GM18508 (cell line): ENCODE data around the gene JMJD4.
"Not testable (repeated sequence)": the region's sequence is repeated elsewhere in the genome, so short reads cannot be mapped to it uniquely, and the experiment has no call there.

Experiments used
- ATAC-seq: cut with Tn5 transposase; IDR thresholded peaks from one replicate; pipeline ENCODE4 v1.9.1; 2021; ENCODE audit warnings: moderate number of reproducible peaks; ENCODE audit not compliant: insufficient read depth, unreplicated experiment

The JMJD4 gene

GRCh38 chr1:227733751-227734545, 1.2 kb downstream of the JMJD4 start:
- ATAC-seq, result no peak

DNA sequence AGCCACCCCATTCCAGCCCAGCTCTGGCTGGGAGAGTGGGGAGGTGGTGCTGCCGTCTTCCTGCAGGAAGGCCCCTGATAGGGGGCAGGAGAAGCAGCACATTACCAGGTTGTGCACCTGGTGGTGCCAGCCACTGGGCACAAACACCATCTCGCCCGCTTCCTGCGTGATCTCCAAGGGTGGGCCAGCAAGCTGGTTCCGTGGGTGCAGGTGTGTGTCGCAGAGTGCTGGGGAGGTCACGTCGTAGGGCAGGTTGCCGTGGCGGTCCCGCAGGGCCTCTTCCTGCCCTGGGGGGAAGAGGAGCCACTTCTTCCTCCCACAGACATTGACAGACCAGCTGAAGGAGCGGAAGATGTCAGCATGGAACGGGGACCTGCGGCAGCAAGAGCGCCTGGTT, 1.8 kb downstream of the JMJD4 start:
- ATAC-seq, result no peak

DNA sequence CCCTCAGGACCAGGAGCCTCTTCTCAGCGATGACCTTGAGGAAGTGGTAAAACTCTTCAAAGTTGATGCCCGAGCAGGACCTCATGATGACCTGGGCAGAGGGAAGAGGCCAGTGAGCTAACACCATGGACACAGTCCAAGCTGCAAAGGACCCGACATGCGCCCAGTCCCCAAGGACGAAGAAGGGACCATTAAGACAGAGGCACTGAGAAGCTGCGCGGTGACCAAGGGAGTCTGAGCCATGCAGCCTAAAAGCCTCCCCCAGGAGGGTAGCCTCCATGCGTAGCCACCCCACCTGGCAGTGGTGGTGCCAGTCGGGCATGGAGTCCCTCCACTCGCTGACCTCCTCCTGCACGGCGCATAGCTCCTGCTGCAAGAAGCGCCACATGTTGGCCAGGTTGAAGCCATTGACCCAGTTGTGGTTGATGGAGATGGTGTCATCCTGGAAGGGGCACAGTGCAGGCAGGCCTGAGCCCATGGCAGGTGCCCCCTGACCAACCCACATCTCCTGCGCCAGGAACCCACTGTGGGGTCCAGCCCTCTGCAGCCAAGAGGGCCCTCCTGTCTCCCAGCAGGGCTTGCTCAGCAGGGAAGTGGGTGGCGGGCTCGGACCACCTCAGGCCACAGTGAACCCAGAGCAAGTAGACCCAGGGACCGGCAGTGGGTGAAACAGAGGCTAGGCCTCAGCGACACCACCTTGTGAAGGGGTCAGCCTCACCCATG, 2.4 kb downstream of the JMJD4 start:
- no peak for ATAC-seq

DNA sequence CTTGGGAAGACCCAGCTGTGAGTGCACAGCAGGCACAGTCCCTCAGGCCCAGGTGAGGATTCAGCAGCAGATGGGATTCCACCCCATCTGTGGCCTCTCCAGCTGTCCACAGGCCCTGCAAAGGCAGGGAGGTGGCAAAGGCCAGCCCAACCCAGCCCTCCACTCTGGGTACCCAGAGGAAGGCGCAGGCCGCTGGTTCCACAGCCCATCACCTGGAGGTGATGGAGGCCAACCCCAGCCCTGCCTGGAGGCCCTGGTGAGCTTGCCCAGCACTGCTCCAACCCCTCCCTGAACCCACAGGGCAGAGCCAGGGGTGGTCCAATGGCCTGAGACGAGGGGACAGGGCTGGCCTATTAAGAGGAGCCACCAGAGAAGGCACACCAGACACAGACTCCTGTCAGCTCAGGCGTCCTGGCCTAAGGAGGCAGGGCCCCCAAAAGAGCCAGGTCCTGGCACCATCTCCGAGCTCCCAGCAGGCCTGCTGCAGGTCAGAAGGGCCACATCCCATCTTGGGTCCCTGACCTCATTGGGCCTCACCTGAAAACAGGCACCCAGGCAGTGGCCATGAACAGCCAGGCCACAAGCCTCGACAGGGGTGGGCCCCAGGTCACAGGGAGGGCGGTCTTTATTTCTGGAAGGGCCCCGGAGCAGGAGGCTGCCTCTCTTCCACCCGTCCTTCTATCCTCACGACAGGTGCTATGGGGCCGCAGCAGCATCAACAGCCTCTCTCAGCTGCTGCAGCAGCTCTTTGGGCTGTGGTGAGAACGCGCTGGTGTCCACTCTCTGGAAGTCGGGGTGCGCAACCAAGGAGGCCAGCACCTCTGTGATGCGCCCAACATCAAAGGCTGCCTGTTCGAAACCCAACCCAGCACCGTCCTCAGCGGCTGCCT, 3.2 kb downstream of the JMJD4 start:
- no peak for ATAC-seq

GRCh38 chr1:227731241-227731677, 3.8 kb downstream of the JMJD4 start:
- ATAC-seq, result no peak

- no peak for ATAC-seq
These were observed 4.4 kb downstream of the JMJD4 start for GRCh38 chr1:227730630-227731151.

- ATAC-seq, result no peak
These were observed 5.0 kb downstream of the JMJD4 start for GRCh38 chr1:227729881-227730629.

- no peak for ATAC-seq
These were observed 5.8 kb downstream of the JMJD4 start for GRCh38 chr1:227729144-227729880.

DNA sequence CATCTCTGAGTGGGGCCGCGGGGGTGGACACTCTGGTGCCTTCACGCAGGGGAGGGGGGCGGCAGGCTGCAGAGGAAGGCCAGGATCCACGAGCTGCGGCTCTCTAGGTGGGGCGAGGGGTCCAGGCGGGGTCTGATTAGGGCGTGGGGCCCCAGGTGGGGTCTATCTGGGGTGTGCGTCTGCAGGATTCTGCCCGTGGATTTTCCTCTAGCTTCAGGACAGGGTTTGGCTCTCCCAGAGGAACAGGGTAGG, 6.3 kb downstream of the JMJD4 start:
- ATAC-seq, result no peak

DNA sequence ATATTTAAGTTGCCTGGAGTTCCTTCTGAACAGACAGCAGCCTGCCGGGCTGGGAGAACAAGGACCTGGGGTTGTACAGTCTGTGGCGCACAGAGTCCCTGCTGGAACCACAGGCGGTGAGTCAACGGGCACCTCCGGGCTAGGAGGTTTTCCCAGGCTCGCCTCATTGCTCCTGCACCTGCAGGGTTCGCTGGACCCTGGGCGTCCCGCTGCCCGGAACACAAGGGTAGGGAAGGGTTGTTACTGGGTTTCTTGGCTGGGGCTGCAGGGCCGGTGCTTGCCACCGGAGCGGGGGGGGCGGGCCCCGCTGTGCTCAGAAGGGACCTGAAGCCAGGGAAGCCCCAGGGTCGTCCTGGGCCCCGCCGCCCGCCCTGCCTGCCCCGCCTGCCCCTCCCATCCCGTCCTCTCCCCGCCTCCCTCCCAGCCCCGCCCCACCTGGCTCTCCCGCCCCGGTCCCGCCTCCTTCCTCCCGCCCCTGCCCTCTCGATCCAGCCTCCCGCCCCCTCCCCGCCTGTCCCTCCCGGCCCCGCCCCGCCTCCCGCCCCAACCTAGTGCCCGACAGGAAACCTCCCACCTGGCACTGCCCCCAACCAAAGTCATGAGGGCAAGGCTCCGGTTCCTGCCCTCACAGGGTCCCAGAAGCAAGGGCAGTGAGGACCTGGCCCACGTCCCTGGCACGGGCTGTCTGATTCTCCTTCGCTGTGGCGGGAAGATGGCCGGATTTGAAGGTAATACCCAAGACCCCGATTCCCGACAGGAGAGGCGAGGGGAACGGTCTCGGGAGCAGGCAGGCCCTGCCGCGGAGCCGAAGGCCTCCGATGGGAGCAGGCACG, 6.8 kb downstream of the JMJD4 start:
- no peak for ATAC-seq

DNA sequence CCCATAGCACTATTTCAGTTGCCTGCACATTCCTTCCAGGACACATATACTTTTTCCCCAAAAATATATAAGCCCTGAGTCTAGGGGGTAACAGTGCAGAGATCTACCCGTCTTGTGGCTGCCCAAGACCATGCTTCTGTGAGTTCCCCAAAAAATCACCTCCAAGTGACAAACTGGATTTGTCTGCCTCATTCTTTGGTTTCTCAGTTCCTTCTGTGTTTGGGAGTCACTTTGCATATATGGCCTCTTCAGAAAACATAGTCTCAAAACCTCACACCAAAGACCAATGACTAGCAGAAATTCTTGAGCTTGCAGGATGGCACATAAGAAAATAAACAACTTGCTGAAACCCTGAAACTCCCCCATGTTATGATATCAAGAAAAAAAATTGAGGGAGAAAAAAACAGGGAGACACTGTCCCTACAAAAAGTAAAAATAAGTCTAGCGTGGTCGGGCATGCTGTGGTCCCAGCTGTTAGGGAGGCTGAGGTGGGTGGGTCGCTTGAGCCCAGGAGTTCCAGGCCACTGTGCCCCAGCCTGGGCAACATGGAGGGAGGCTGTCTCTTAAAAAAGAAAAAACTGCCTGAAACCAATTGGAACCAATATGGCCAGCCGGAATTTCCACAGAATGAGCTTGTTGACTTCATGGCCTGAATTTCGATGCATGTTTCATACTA, 8.0 kb downstream of the JMJD4 start:
- no peak for ATAC-seq

DNA sequence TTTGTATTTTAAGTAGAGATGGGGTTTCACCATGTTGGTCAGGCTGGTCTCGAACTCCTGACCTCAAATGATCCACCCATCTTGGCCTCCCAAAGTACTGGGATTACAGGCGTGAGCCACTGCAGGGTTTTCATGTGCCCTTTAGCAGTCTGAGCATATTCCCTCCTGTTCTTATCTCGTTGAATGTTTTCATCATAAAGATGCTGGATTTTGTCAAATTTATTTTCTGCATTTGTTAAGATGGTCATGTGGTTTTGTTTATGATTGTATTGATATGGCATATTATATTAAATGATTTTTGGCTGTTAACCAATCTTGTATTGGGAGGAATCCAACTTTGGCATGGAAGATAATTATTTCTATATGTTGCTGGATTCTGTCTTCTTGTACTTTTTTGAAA, 8.8 kb downstream of the JMJD4 start:
- ATAC-seq, result no peak

GRCh38 chr1:227725046-227725445, 10.1 kb downstream of the JMJD4 start:
- no peak for ATAC-seq

DNA sequence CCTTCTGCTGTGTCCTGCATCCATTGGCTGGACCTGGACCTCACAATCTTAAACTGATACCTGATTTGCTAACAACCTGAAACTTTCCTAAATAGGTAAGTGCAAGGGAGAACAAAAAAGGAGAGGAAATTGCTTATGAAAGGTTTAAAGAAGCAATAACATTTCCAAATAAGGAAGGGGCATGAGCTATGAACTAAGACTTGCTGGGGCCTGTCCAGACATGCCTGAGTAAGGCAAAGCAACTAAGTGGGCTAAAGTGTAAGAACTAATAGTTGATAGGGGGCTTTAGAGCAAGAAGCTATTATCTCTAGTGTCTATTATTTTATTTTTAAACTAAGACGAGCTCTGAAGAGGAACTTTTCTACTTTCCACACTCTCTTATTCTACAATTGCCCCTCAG, 11.6 kb downstream of the JMJD4 start:
- ATAC-seq, result no peak

DNA sequence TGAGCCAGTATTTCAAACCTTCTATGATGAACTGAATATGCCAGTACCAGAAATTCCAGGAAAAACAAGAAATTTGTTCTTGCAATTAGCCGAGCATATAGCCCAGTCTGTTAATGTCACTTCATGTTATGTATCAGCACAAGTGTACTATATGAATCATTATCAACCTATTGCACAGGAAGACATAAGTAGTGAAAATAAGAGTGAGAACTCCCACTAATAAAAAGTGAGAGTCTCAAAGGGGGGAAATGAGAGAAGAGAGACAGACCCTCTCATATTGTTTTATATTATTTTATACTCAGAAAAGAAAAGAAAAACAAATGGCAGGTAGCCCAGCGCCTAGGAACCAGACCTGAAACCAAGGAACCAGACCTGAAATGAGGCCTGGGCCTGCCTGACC, 16.2 kb downstream of the JMJD4 start:
- ATAC-seq, result no peak

DNA sequence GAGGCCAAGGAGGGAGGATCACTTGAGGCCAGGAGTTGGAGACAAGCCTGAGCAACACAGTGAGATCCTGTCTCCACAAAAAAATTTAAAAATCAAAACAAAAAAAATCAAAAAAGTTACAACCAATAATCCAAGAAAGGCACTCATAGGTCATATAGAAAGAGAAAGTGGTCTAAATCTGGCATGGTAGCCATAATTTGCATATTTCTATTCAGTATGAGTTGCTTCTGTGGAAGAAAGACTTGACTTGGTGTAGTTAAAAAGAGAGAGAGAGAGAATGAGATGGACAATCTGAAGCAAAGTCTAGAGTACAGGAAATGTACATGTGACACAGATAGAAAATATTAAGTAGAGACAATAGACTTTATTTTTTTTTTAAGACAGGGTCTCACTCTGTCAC, 22.5 kb downstream of the JMJD4 start:
- ATAC-seq, result no peak

DNA sequence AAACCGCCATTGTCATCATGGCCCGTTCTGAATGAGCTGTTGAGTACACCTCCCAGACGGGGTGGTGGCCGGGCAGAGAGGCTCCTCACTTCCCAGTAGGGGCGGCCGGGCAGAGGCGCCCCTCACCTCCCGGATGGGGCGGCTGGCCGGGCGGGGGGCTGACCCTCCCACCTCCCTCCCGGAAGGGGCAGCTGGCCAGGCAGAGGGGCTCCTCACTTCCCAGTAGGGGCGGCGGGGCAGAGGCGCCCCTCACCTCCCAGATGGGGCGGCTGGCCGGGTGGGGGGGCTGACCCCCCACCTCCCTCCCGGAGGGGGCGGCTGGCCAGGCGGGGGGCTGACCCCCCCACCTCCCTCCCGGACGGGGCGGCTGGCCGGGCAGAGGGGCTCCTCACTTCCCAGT, 24.6 kb downstream of the JMJD4 start:
- ATAC-seq, result not testable (repeated sequence)

- no peak for ATAC-seq
These were observed 25.7 kb downstream of the JMJD4 start for GRCh38 chr1:227709451-227709850.
